HPDE6-E6E7 (cell line): ENCODE measurements around the gene RAB40B.
"Not testable (repeated sequence)": the region's sequence is repeated elsewhere in the genome, so short reads cannot be mapped to it uniquely, and the experiment has no call there.

ENCODE experiments used
- DNase-seq: peaks from one replicate; pipeline ENCODE4 v3.0.0; 2011; ENCODE audit warnings: missing footprints; ENCODE audit errors: extremely low spot score

RAB40B gene

DNA sequence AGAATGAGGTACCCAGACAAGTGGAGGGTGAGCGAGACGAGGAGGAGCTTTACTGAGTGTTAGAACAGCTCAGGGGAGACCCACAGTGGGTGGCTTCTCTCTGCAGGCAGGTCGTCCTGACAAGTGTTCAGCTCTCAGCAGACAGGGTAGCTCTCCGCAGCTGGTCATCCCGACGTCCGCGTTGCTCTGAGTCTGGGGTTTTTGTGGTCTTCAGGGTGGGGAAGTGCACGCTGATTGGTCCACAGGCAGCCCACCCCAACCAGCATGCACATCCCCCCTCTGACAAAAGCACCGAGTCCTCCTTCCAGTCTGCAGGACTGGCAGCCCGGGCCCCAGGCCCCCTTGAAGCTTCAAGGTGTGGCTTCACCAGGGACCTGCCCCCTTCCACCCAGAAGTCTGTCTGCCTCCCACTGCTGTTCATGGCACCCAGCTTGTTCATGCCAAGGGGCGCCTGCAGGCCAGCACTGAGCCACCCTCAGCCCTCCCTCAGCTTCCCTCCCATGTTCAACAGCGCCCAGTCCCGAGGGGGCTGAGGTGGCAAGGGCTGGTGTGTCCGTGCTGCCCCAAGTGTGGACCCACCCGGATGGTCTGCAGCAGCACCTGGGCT lies 30.4 kb downstream of the RAB40B start:
- no peak for DNase-seq

GRCh38 chr17:82667668-82668000 lies 30.9 kb downstream of the RAB40B start:
- no peak for DNase-seq

- no peak for DNase-seq
Measured at GRCh38 chr17:82666931-82667667, 31.4 kb downstream of the RAB40B start.

DNA sequence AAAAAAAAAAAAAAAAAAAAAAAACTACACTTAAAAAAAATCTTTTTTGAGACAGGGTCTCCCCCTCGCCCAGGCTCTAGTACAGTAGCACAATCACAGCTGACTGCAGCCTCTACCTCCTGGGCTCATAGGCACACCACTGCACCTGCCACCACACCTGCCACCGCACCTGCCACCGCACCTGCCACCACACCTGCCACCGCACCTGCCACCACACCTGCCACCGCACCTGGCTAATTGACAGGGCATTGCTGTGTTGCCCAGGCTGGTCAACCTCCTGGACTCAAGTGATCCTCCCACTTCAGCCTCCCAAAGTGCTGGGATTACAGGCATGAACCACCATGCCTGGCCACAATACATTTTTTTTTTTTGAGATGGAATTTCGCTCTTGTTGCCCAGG lies 32.6 kb downstream of the RAB40B start:
- no peak for DNase-seq

- no peak for DNase-seq
Measured at GRCh38 chr17:82665217-82665616, 33.3 kb downstream of the RAB40B start.

- no peak for DNase-seq
Measured at GRCh38 chr17:82664701-82665182, 33.8 kb downstream of the RAB40B start.

GRCh38 chr17:82664276-82664575 lies 34.3 kb downstream of the RAB40B start:
- no peak for DNase-seq

- no peak for DNase-seq
Measured at GRCh38 chr17:82663381-82664275, 34.9 kb downstream of the RAB40B start.

- no peak for DNase-seq
Measured at GRCh38 chr17:82662711-82663261, 35.7 kb downstream of the RAB40B start.

GRCh38 chr17:82661717-82662683 lies 36.5 kb downstream of the RAB40B start:
- DNase-seq, result no peak

GRCh38 chr17:82659886-82660285 lies 38.6 kb downstream of the RAB40B start:
- no peak for DNase-seq

DNA sequence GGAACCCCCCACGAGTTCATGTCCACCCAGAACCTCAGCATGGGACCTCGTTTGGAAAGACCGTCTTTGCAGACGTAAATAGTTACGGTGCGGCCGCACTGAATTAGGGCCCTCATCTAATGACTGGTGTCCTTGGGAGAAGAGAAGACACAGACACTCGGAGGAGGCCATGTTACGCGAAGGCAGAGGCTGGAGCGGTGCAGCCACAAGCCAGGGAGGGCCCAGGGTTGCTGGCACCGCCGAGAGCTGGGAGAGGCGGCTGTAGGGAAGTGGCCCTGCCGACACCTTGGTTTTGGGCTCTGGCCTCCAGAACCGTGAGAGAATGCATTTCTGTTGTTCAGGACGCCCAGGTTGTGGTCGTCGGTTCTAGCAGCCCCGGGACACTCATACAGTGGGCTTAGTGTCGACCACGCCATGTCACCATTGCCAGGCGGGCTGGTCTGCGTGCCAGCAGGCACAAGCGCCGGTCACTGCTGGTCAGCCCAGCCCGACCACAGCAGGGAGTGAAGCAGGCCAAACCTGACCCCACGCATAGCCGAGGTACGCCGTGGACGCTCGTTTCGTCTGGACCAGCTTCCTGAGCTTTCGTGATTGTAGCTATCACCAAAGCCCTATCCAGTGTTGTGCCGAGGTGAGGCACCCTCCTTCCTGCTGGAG lies 39.6 kb downstream of the RAB40B start:
- DNase-seq, result no peak

DNA sequence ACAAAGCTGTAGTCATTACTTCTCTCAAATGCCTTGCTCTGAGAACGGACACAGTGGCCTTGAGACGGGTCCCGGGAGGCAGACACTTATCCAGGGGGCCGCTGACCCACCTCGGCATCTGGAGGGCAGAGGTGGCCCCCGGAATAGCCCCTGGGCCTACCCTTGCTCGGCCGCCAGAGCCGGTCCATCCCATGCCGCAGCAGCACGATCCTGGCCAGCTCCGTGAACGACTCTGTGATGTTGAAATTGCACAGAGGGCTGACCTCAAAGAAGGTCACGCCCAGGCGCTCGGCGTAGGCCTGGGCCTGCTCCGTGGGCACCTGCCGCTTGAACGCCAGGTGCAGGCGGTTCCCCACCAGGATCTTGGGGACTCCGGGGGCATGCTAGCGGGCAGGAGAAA lies 40.2 kb downstream of the RAB40B start:
- DNase-seq, result no peak

DNA sequence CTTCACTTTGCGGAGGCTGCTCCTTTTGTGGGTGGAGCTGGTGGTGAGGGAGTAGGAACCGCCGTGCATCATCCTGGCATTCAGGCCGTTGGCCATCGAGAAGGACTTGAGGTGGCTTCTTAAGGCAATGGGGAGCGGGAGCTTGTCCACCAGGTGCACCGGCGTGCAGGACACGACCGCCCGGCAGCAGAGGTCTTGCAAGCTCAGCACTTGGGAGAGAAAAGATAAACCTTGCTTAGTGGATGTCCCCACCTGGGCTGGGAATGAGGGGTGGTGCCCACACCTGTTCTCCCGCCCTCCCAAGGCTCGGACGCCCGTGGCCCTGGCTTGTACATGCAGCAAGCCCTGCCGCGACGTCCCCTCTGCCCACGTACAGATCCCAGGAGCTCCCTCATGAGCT lies 40.6 kb downstream of the RAB40B start:
- DNase-seq, result no peak

GRCh38 chr17:82656266-82656665 lies 42.2 kb downstream of the RAB40B start:
- no peak for DNase-seq

DNA sequence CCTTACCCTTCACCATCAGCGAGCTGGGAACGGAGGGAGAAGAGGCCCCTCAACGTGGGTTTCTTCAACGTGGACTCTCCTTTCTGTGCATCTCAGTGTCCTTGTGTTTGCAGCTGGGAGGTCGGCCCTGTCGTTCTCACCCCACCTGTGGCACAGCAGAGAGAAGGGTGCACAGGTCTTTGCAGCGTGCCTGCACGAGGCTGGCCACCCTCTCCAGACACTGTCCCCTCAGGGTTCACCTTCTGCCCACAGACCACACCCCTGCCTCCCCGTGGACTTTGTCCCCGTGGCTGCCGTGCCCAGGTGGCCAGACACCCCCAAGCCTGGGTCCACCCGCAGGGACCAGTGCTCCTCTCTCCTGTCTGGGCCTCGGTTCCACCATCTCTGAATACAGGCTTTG lies 43.0 kb downstream of the RAB40B start:
- no peak for DNase-seq

DNA sequence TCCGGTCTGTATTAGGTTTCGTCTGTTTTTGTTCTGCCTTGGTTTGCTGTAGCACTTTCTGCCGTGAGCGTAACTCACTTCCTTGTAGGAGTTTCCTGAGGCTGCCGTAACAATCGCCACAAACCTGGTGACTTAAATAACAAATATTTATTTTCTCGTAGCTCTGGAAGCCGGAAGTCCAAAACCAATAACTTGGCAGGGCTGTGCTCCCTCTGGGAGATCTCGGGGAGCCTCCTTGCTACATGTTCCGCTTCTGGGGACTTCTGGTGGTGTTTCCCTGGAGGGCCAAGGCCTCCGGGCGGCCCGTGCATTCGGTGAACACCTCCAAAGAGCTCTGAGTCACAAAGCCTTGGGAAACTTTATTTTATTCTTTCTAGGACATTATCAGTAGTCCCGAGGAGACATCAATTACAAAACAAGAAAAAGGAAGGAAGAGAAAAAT lies 43.4 kb downstream of the RAB40B start:
- DNase-seq, result peak; percentile 22

DNA sequence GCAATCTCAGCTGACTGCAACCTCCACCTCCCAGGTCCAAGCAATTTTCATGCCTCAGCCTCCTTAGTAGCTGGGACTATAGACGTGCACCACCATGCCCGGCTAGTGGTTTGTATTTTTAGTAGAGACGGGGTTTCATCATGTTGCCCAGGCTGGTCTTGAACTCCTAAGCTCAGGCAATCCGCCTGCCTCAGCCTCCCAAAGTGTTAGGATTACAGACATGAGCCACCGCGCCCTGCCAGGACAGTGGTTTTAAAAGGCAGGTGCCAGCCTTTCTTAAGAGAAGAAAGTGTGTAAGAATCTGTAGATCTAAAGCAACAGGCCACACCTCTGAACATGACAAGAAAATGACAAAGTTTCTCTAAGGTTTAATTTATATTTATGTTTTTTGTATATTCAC lies 43.9 kb downstream of the RAB40B start:
- not testable (repeated sequence) for DNase-seq

- no peak for DNase-seq
Measured at GRCh38 chr17:82653651-82654528, 44.6 kb downstream of the RAB40B start.

GRCh38 chr17:82650723-82651122 lies 47.8 kb downstream of the RAB40B start:
- no peak for DNase-seq
